Fibroblast of upper back skin (primary cell): ENCODE results near the gene IL4I1.

Source experiments
- DNase-seq: peaks from one replicate; pipeline ENCODE4 v3.0.0-alpha.2; 2013

IL4I1 gene

DNA sequence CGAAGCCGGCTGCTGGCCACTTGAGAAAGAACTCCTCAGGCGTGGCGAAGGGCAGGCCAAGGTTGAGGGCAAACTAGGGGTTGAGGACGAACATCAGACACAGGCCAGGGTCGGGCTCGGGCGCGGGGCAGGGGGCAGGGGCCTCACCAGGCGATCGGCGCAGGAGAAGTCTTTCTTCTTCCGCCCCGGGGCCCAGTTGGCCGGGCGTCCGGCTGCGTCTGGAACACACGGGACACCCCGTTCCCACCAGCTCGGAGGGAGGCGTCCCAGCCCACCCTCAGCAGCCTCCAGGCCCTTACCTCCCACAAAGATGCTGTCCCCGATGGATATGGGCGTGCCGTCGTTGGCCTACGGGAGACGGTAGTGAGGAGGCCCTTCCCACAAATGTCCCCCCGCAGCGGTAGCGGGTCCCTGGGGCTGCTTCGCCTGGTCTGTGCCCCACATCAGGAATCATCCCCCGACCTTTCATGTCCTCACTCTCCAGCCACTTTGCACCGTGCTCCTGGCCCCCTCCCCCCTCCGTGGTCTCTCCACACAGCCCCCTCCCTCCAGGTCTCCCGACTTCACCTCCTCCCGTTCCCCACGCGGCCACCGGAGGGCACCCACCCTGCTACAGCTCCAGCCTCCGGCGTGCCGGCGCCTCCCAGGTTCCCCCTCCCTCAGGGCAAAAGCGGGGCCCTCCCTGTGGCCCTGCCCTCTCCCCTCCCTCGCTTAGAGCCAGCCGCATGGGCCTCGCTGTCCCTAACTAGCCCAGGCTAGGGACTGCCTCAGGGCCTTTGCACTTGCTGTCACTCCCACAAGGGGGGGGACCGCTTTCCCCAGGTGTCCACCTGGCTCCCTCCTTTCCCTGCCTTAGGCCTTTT, 34.1 kb downstream of the IL4I1 start:
- DNase-seq, result no peak

DNA sequence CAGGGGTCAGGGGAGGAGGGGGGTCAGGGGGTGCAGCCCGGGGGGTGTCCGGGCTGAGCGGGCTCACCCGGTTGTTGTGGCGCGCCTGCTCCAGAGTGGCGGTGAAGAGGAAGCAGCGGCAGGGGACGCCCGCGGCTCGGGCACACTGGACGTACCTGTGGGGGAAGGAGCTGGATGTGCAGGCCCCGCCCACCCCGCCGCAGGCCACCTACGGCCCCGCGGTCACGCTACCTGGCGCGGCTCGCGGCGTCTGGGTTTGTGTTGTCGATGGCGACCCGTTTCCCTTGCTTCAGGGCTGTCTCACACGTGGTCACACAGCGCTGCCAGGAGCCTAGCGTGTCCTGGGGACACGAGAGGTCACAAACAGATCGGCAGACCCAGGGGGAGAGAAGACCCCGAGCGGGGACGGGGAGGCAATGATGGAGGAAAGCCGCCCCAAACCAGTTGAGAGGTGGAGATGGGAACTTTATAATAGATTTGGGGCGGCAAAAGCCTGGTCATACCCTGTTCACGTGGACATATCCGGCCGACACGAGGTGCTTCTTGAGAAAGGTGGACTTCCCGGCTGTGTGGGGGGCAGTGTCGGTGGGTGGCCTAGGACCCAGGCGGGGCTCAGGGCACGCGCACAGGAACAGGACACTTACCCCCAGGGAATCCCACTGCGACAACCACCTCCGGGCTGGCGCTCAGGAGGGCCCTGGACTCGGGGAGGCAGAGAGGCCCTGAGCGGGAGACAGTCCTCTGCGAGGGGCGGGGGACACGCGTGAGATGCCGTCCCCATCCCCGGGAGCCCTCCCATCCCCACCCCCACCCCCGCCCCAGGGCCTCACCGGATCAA, 34.9 kb downstream of the IL4I1 start:
- no peak for DNase-seq

DNA sequence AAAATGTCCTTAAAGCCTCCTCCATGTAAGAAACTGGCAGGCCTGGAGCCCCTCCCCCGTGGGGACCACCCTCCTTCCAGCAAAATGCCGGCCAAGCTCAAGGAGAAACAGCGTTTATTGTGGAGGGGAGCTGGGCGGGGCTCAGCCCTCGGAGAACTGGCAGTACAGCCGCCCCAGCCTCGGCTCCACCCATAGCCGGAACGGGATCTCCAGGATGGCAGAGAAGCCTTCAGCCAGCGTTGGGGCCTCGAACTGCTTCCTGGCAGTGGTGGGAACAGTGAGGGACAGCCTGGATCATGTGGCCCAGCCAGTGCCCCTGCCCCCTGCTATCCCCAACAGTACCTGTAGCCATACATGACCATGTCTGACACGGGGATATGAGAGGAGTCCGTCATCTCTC, 35.6 kb downstream of the IL4I1 start:
- DNase-seq, result no peak

DNA sequence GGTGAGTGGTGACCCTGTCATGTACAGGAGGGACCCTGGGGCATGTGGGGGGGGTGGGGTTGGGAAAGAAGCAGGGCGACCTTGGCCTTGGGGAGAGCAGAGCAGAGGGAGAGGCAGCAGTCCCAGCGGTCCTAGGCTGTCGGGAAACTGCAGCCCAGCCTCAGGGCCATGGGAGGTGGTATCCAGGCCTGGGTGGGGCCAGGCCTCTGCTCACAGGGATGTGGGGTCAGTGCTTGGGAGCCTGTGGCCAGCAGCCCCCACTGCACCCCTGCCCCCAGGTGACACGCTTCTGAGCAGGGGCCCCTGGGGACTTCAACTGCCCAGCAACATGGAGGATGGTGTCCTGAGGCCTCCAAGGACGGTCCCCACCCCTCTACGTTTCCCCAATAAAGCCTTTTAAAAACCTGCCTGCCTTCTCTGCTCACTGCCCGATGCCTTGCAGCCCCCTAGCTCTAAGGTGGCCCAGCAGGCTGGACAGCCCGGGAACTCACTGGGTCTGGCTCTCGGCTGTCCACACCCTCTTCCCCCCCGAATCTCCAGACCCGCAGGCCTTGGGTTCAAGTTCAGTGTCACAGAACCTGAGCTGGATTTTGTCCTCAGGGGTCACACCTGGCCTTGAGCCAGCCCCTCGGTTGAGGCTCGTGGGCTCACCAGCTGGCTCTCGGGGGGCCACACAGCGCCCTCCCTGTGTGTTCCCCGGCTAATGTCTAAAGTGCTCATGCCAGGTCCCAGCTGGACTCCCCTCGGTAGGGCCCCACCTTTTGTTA, 36.2 kb downstream of the IL4I1 start:
- DNase-seq, result no peak

DNA sequence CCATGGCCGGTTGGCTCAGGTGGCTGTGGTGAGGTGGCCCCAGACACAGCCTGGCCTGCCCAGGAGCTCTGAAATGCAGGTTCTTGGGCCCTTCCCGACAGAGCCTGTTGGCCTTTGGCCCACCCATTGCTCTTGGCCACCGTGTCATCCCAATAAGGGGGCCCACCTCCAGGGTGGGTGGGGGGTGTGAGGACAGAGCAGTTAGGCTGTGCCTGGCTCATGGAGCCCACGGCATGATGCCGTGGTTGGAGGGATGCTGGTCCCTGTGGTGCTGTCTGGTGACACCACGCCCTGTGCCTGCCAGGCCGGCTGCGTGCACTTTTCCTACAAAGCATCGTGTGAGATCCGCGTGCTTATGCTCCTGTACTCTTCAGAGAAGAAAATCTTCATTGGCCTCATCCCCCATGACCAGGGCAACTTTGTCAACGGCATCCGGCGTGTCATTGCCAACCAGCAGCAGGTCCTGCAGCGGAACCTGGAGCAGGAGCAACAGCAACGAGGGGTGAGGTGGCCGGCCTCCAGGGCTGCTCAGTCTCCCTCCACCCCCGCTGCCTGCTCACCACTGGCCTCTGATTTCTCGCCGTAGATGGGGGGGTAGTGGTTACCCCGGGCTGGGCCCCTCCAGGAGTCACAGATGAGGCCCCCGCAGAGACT, 36.9 kb downstream of the IL4I1 start:
- DNase-seq, result no peak

DNA sequence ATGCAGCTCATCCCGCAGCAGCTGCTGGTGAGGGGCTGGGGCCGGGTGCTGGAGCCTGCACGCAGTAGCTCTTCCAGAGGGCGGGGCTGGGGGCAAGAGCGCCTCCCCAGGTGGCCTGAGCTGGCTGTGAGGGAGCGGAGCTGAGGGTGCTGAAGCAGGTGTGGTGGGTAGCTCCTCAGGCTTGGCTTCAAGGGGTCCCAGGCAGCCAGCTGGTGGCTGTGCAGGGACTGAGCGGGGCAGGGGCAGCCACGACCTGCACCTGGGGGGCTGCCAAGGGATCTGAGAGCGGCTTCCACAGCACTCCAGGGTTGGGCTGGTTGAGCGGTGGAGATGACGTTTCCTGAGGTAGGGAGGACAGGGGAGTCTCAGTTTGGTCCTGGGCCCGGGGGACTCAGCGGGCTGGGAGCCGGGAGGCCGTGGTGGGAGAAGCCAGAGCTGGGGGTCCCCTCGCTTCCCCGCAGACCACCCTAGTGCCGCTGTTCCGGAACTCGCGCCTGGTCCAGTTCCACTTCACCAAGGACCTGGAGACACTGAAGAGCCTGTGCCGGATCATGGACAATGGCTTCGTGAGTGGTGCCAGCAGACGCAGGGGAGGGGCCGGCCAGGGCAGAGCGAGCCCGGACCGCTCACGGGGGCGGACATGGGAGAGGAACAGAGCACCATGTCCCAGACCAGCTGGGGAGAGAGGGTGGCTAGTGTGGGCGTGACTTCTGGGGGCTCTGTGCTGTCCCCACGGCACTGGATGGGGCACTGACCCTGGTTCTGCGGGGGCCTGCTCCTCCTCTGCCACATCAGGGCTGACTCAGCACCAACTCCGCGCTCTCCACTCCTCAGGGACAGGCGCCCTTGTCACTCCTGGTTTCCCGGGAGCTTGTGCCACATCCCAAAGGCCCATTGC, 38.4 kb downstream of the IL4I1 start:
- DNase-seq, result no peak

DNA sequence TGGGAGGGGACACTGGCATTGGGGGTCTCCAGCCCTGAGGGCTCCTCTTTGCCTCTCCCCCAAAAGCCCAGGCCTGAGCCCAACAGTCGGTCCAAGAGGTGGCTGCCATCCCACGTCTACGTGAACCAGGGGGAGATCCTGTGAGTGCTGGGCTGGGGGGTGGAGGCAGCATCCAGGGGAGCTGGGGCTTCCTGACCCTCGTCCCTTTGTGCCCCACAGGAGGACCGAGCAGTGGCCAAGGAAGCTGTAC, 38.9 kb downstream of the IL4I1 start:
- DNase-seq, result no peak

DNA sequence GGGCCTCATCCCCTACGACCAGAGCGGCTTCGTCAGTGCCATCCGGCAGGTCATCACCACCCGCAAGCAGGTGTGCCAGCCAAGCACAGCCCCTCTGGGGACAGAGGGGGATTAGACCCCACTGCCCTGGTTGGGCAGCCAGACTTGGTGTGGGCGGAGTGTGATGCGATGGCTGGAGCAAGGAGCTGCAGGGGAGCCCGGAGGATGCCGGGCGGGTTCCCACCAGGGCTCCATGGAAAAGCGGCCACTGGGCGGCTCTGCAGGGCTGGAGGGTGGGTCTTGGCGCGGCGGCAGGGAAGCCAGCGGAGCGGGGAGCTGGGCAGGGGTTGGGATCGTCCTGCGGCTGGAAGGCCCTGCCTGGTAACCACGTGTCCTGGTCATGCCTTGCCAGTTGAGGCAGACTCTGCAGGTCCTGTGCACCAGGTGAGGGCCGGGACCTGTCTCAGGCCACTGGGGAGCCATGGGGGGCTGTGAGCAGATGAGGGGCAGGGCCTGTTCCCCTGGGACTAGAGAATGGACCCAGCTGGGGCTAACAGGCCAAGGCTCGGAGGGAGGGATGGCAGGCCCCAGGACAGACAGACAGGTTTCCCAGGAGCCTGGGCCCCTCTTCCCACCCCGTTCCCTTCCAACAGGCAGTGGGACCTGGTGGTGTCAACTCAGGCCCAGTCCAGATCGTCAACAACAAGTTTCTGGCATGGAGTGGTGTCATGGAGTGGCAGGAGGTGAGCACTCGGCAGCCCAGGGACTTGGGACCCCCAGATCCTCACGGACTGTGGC, 39.4 kb downstream of the IL4I1 start:
- no peak for DNase-seq

DNA sequence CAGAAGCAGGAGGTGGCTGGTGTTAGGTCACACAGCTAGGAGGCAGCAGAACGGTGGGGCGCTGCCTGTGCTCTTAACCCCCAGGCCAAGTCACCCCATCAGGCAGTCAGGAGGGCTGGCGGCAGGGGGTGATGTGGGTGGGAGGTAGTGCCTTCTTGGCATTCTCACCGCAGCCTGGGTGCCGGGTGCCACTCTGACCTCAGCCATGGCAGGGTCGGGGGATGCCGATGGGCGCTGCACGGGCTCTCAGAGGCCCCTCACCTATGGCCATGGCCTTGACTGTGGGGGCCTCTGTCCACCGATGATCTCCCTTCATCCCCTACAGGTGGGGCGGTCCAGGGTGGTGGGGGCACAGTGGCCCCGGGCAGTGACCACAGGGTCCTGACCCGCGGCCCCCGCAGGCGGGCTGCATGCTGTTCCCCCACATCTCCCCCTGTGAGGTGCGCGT, 40.1 kb downstream of the IL4I1 start:
- no peak for DNase-seq

DNA sequence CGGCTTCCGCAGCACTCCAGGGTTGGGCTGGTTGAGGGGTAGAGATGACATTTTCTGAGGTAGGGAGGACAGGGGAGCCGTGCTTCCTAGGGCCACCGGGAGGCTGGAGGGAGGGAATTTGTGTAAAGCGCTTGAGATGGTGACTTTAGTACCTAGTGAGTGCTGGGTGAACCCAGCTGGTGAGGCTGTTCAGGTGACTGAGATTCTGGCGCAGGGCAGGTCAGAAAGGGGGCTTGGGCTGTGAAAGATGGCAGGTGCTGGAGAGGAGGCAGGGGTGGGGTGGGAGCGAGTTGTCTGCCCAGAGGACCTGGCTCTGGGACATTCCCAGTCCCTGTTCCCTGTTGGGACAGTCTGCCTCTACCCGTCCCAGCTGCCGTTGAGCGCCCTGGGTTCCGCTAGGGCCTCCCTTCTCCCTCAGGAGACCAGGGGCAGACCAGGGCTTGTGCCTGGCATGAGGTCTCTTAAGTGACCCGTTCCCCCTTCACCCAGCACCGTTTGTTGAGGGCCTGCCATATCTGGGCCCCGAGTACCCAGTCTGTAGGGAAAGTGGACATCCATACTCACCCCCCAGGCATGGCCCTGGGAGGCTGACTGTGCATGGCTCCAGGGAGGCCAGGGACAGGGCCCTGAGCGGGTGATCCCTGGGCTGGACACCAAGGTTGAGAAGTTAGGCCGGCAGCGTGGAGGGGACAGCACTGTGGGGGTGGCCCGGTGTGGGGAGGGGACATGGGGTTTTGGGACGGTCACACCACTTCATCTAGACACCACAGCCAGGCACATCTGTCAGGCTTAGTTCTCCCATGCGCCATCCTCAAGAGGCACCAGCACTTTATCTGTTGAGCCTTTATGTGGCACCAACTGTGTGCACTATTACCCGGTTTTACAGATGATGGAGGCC, 40.8 kb downstream of the IL4I1 start:
- DNase-seq, result no peak

DNA sequence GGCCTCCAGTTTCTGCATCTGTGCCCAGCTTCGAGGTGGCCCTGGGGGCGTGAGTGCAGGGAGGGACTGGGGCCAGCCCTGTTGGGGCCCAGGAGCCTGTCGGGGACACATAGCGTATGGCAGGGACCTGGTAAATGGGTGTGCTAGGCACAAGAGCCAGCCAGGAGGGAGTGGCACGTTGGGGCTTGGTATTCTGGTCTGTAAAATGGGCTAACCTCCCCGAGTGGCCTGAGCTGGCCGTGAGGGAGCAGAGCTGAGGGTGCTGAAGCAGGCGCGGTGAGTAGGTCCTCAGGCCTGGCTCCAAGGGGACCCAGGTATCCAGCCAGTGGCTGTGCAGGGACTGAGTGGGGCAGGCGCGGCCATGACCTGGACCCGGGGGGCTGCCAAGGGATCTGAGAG, 41.4 kb downstream of the IL4I1 start:
- DNase-seq, result no peak

DNA sequence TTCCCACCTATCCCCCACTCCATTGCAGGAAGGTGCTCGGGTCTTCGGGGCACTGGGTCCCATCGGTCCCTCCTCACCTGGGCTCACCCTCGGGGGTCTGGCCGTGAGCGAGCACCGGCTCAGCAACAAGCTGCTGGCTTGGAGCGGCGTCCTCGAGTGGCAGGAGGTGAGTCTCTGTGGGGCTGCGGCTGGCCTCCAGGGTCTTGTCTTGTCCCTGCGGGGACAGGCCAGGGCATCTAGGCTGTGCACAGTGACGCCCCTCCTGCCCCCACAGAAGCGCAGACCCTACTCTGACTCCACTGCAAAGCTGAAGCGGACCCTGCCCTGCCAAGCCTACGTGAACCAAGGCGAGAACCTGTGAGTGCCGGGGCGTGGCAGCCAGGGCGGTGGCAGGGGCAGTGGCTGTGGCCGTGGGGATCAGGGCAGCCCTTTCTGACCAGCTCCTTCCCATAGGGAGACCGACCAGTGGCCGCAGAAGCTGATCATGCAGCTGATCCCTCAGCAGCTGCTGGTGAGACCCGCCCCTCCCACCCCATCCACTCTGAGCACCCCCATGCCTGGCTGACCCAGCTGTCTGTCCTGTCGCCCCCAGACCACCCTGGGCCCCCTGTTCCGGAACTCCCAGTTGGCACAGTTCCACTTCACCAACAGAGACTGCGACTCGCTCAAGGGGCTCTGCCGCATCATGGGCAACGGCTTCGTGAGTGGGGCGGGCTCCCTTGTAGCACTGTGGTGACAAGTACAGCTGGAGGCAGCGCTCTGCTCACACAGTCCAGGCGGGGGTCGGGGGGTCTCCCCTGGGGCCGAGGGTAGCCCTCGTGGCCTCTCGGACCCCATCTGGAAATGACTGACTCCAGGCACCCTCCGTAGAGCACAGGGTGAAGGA, 42.1 kb downstream of the IL4I1 start:
- no peak for DNase-seq

DNA sequence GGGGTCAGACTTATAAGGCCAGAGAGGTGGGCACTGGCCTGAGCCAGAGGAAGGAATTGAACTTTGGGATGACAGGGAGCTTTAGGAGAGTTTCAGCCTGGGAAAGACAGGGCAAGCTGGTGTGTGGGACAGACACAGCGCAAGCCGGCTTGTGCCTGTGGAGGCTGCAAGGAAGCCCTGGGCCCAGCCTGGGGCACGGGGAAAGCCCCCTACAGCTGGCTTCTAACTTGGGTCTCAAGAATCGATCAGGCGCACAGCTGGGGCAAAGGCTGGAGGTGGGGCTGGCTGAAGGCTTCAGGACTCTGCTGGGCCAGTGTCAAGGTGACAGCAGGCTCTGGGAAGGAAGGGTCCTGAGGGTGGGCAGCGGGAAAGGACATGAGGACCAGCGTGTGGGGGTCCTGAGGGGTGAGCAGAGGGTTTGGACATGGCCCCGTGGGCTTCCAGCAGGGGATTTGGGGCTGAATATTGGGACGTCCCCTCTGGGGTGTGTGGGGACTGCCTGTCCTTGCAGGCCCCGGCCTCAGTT, 42.8 kb downstream of the IL4I1 start:
- DNase-seq, result no peak

DNA sequence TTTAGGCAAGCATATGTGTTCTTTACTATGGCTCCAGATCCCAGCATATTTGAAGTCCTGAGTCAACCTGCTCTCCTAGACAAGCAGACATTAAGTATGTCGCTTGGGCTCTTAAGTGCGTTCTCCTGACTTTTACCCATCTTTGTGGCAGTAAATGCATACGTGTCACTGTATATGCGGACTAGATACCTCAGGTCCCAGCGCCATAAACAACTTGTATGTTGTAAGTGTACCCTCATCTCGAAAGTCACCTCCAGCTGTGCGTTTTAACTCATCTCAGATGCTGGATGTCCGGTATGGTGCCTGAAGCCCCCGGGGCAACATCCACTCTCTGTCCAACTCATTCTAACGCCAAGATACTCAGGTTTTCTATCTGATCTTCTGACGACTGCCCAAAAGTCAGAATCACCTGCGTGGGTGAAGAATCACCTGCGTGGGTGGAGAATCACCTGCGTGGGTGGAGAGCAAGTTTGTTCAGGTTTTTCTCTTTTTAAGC, 44.0 kb downstream of the IL4I1 start:
- DNase-seq, result peak; percentile 18

DNA sequence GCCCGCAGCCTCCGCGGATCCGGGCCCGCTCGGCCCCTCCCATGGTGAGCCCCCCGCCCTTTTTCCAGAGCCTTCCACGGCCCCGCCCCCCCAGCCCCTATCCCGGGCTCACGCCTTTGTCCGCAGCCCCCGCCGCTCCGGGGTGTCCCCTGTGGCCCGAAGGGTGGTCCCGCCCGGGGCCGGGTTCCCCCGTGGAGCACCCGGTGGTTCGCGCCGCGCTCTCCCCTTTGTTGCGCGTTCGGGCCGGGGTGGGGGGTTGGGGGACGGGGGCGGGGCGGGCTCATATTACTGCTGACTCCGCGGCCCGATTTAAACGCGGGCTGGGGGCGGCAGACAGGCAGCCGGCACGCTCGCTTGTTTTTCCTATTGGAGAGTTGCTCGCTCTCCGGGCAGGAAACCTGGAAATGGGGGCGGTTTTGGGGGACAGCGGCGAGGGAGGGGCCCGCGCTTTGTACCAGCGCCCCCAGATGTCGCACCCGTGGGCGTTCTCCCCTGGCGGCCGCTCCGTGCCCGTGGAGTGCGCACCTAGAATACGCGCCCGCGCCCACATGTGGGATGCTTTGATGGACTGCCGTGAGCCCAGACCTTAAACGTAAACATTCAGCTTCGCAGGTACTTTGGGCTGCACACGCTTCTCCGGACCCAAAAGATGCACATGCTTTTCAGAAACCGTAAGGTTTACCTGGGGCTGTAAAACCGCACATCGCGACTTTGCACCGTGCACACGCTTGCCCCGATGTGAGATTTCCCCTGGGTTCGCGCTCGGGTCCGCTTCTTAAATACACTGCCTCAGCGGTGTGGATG, 45.0 kb downstream of the IL4I1 start:
- DNase-seq, result peak; percentile 38

DNA sequence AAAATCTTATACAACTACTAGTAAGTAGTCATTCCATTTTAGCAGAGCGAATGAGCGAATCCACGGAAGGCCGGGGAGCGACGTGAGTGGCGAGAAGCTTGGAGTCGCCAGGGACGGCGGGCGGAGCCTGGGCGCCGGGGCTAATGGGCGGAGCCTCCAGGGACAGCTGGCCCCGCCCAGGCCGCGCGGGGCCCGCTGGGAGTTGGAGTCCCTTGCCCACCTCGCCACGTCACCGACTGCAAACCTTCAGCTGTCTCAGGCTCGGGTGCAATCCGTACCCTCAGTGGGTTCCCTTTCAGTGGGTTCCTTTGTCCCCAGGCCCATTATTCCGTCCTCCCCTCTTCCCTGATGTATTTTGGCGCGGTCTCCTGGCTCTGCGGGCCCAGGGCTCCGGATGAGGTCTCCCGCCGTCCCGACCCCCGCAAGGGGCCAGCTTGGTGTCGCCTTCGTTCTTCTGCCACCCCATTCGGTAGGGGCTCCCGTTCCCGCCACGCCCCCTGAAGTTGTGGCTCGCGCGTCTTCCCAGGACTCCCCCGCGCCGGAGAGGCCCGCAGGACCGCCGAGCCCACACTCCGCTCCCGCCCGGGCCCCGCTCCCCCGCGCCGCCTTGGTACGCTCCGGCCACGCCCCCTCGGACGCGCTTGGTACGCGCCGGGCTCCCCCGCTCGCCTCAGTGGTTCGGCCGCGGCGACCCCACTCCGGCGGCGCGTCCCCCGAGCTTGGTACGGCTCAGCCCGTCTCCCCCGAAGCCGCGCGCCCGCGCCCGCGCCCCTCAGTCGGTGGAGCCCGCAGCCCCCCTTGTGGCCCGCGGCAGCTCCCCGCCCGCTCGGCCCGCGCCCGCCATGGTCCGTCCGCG, 46.0 kb downstream of the IL4I1 start, which contains the start of gene PTOV1:
TSS of gene PTOV1 (plus strand) at position 673 of the 856 bp plus-strand sequence.
- peak; percentile 92 for DNase-seq

DNA sequence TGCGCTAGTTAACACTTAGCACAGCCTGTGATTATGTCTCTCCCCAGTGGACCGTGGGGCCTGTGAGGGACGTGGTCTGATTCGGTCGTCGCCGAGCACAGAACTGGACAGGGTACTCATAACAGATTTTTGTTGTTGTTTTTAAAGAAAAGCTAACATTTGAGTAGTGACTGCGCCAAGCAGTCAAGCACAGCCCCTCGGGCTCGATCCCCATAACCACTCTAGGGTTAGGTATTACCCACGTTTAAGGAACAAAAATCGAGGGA, 46.5 kb downstream of the IL4I1 start:
- no peak for DNase-seq
